BLaER1 (cell line): ENCODE measurements around the gene TIAM1.

Experiments used
- H3K27ac ChIP-seq: shearing (Covaris generic); formaldehyde crosslinking; 2 replicates; pipeline ENCODE4 v1.8.1; 2022
- H3K27me3 ChIP-seq: shearing (Covaris generic); formaldehyde crosslinking; 2 replicates; pipeline ENCODE4 v1.8.1; 2022
- H3K36me3 ChIP-seq: shearing (Covaris generic); formaldehyde crosslinking; 2 replicates; pipeline ENCODE4 v1.8.1; 2022
- H3K4me1 ChIP-seq: shearing (Covaris generic); formaldehyde crosslinking; 2 replicates; pipeline ENCODE4 v1.8.1; 2022
- H3K4me2 ChIP-seq: shearing (Covaris generic); formaldehyde crosslinking; 2 replicates; pipeline ENCODE4 v1.8.1; 2022
- H3K4me3 ChIP-seq: shearing (Covaris generic); formaldehyde crosslinking; 2 replicates; pipeline ENCODE4 v1.8.1; 2022
- H3K9ac ChIP-seq: shearing (Covaris generic); formaldehyde crosslinking; 2 replicates; pipeline ENCODE4 v1.8.1; 2022
- H3K9me3 ChIP-seq: shearing (Covaris generic); formaldehyde crosslinking; 2 replicates; pipeline ENCODE4 v1.8.1; 2022
- H4K20me1 ChIP-seq: shearing (Covaris generic); formaldehyde crosslinking; 2 replicates; pipeline ENCODE4 v1.8.1; 2022
- Cebpa-rat ChIP-seq: shearing (Covaris generic); IDR thresholded peaks from 2 replicates; pipeline ENCODE4 v1.8.1; 2022

The TIAM1 gene

GRCh38 chr21:31354604-31355443 lies 10.8 kb upstream of the TIAM1 start:
- Histone ChIP-seq H4K20me1 (peaks cover 9% of the 10 kb centered on the region; the same call in 1 of the 2 replicates), H3K4me3 (no peak overlapping the region), H3K27me3 (no peaks in the 10 kb centered on the region), H3K9ac (no peak overlapping the region), H3K4me2 (no peak overlapping the region), H3K9me3 (peaks cover 7% of the 10 kb centered on the region), H3K36me3 (peaks cover 4% of the 10 kb centered on the region; the same call in 1 of the 2 replicates), H3K27ac (no peak overlapping the region), H3K4me1 (no peaks in the 10 kb centered on the region)
- no peak for TF ChIP-seq Cebpa-rat

GRCh38 chr21:31354122-31354521 lies 10.1 kb upstream of the TIAM1 start:
- Histone ChIP-seq H3K4me1 (no peaks in the 10 kb centered on the region), H3K4me2 (no peak overlapping the region), H3K27ac (no peak overlapping the region), H3K4me3 (no peak overlapping the region), H4K20me1 (peaks cover 16% of the 10 kb centered on the region; the same call in 1 of the 2 replicates), H3K36me3 (peaks cover 4% of the 10 kb centered on the region; the same call in 1 of the 2 replicates), H3K9me3 (no peaks in the 10 kb centered on the region), H3K27me3 (no peaks in the 10 kb centered on the region), H3K9ac (no peak overlapping the region)
- no peak for TF ChIP-seq Cebpa-rat

GRCh38 chr21:31352836-31353235 lies 8.8 kb upstream of the TIAM1 start:
- no peak overlapping the region for H3K4me3 ChIP-seq
- no peak overlapping the region for H3K27ac ChIP-seq
- no peaks in the 10 kb centered on the region for H3K9me3 ChIP-seq
- H4K20me1 ChIP-seq, result peaks cover 18% of the 10 kb centered on the region; the same call in 1 of the 2 replicates
- peaks cover 2% of the 10 kb centered on the region; the same call in 1 of the 2 replicates for H3K36me3 ChIP-seq
- H3K4me1 ChIP-seq, result no peaks in the 10 kb centered on the region
- H3K9ac ChIP-seq, result no peak overlapping the region
- TF ChIP-seq Cebpa-rat, result no peak
- H3K27me3 ChIP-seq, result no peaks in the 10 kb centered on the region
- H3K4me2 ChIP-seq, result no peak overlapping the region

GRCh38 chr21:31351960-31352359 lies 7.9 kb upstream of the TIAM1 start:
- no peak for TF ChIP-seq Cebpa-rat
- Histone ChIP-seq H3K27me3 (no peaks in the 10 kb centered on the region), H3K9me3 (no peaks in the 10 kb centered on the region), H3K36me3 (no peaks in the 10 kb centered on the region), H3K9ac (no peak overlapping the region), H4K20me1 (peaks cover 26% of the 10 kb centered on the region; the same call in 1 of the 2 replicates), H3K4me3 (no peak overlapping the region), H3K27ac (no peak overlapping the region), H3K4me1 (no peaks in the 10 kb centered on the region), H3K4me2 (no peak overlapping the region)

- TF ChIP-seq Cebpa-rat, result no peak
- Histone ChIP-seq H3K27me3 (0 out of 2 replicates have a peak, but pooled peaks cover 1% of the 10 kb centered on the region), H3K4me3 (no peak overlapping the region), H3K36me3 (no peaks in the 10 kb centered on the region), H3K9ac (no peak overlapping the region), H3K4me1 (0 out of 2 replicates have a peak, but pooled peaks cover 2% of the 10 kb centered on the region), H3K4me2 (no peak overlapping the region), H3K27ac (no peak overlapping the region), H4K20me1 (peaks cover 31% of the 10 kb centered on the region), H3K9me3 (no peaks in the 10 kb centered on the region)
These were observed 7.4 kb upstream of the TIAM1 start for GRCh38 chr21:31351438-31351837.

GRCh38 chr21:31349208-31349607 lies 5.1 kb upstream of the TIAM1 start:
- Histone ChIP-seq H3K36me3 (no peaks in the 10 kb centered on the region), H3K4me2 (no peak overlapping the region), H3K4me1 (peaks cover 9% of the 10 kb centered on the region), H3K27me3 (peaks cover 21% of the 10 kb centered on the region), H3K27ac (no peak overlapping the region), H3K9me3 (no peaks in the 10 kb centered on the region), H3K4me3 (no peak overlapping the region), H4K20me1 (peaks cover 49% of the 10 kb centered on the region), H3K9ac (no peak overlapping the region)
- TF ChIP-seq Cebpa-rat, result no peak

GRCh38 chr21:31348188-31348587 lies 4.1 kb upstream of the TIAM1 start:
- peaks cover 58% of the 10 kb centered on the region for H4K20me1 ChIP-seq
- H3K9me3 ChIP-seq, result no peaks in the 10 kb centered on the region
- H3K27ac ChIP-seq, result no peak overlapping the region
- H3K27me3 ChIP-seq, result peaks cover 32% of the 10 kb centered on the region
- no peak overlapping the region for H3K4me3 ChIP-seq
- no peak for TF ChIP-seq Cebpa-rat
- H3K4me1 ChIP-seq, result peaks cover 17% of the 10 kb centered on the region
- no peaks in the 10 kb centered on the region for H3K36me3 ChIP-seq
- no peak overlapping the region for H3K9ac ChIP-seq
- no peak overlapping the region for H3K4me2 ChIP-seq

GRCh38 chr21:31347435-31348032 lies 3.5 kb upstream of the TIAM1 start:
- Histone ChIP-seq H3K27ac (no peak overlapping the region), H3K36me3 (no peaks in the 10 kb centered on the region), H3K4me3 (no peak overlapping the region), H3K4me2 (no peak overlapping the region), H3K4me1 (peaks cover 17% of the 10 kb centered on the region), H3K27me3 (peaks cover 38% of the 10 kb centered on the region), H3K9me3 (no peaks in the 10 kb centered on the region), H3K9ac (no peak overlapping the region), H4K20me1 (peaks cover 65% of the 10 kb centered on the region)
- TF ChIP-seq Cebpa-rat, result no peak

GRCh38 chr21:31346256-31346821 lies 2.3 kb upstream of the TIAM1 start:
- Histone ChIP-seq H3K9ac (no peak overlapping the region), H3K9me3 (no peaks in the 10 kb centered on the region), H3K4me1 (peaks cover 17% of the 10 kb centered on the region), H3K4me3 (no peak overlapping the region), H3K27me3 (peaks cover 44% of the 10 kb centered on the region), H3K27ac (no peak overlapping the region), H3K4me2 (no peak overlapping the region), H3K36me3 (no peaks in the 10 kb centered on the region), H4K20me1 (peaks cover 72% of the 10 kb centered on the region)
- no peak for TF ChIP-seq Cebpa-rat

- no peak overlapping the region for H3K4me3 ChIP-seq
- no peak for TF ChIP-seq Cebpa-rat
- peaks cover 78% of the 10 kb centered on the region for H4K20me1 ChIP-seq
- no peaks in the 10 kb centered on the region for H3K36me3 ChIP-seq
- H3K4me2 ChIP-seq, result no peak overlapping the region
- no peak overlapping the region for H3K9ac ChIP-seq
- no peak overlapping the region for H3K27ac ChIP-seq
- H3K9me3 ChIP-seq, result no peaks in the 10 kb centered on the region
- peaks cover 17% of the 10 kb centered on the region for H3K4me1 ChIP-seq
- peaks cover 44% of the 10 kb centered on the region for H3K27me3 ChIP-seq
These were observed 1.1 kb upstream of the TIAM1 start for GRCh38 chr21:31345136-31345535.
